Type B pancreatic cell (in vitro differentiated cells): ENCODE results near the gene DPPA5. TPM values are rescaled to one million over a fixed set of nuclear protein-coding genes. Genes with fewer than 3 reads are reported as not detected.
"Not testable (repeated sequence)": the region's sequence is repeated elsewhere in the genome, so short reads cannot be mapped to it uniquely, and the experiment has no call there.

Source experiments
- DNase-seq: peaks from one replicate; pipeline ENCODE4 v3.0.0; 2021; ENCODE audit warnings: mixed read lengths; ENCODE audit not compliant: unreplicated experiment; ENCODE audit errors: extremely low spot score
- H3K27ac Mint-ChIP-seq: 2 replicates; pipeline ENCODE4 v1.8.0; 2021; ENCODE audit warnings: mild to moderate bottlenecking, mixed read lengths
- H3K27me3 Mint-ChIP-seq: 2 replicates; pipeline ENCODE4 v1.8.0; 2021; ENCODE audit warnings: mixed read lengths
- H3K36me3 Mint-ChIP-seq: 2 replicates; pipeline ENCODE4 v1.8.0; 2021; ENCODE audit warnings: mixed read lengths
- H3K4me1 Mint-ChIP-seq: one replicate; pipeline ENCODE4 v1.8.0; 2021; ENCODE audit warnings: mixed read lengths; ENCODE audit not compliant: unreplicated experiment
- H3K4me3 Mint-ChIP-seq: 2 replicates; pipeline ENCODE4 v1.8.0; 2021; ENCODE audit warnings: mild to moderate bottlenecking, mixed read lengths
- H3K9me3 Mint-ChIP-seq: 2 replicates; pipeline ENCODE4 v1.8.0; 2021; ENCODE audit warnings: mixed read lengths
- CTCF ChIP-seq: fragments of 200-600 bp; sonication (generic); conservative IDR thresholded peaks from 2 replicates; pipeline ENCODE4 v1.5.0; 2021; ENCODE audit warnings: antibody characterized with exemption, mild to moderate bottlenecking
- long read RNA-seq: library from polyadenylated mRNA; unstranded; transcript quantifications from one replicate; pipeline ENCODE4 v2.0.0, GENCODE V29; 2020
- total RNA-seq: library from RNA; stranded (reverse); gene quantifications from 2 replicates; pipeline ENCODE4 v1.2.1, GENCODE V29; 2021; ENCODE audit warnings: low replicate concordance

DPPA5 gene
- not detected in 2 replicates for total RNA-seq
- long read RNA-seq = 0 reads

GRCh38 chr6:73353636-73354593 is at the start of gene DPPA5:
Gene DPPA5, minus strand, starts transcription at chr6:73354276. Its CDS starts 51 bp downstream, at chr6:73354225.
- Mint-ChIP-seq H3K27ac (no peak within 1 kb of the TSS), H3K4me1 (no peaks in the 10 kb centered on the region), H3K36me3 (no peaks in the 10 kb centered on the region), H3K9me3 (no peaks in the 10 kb centered on the region), H3K27me3 (peaks cover 28% of the 10 kb centered on the region), H3K4me3 (no peak within 1 kb of the TSS)
- DNase-seq = no peak
- no peak for TF ChIP-seq CTCF

GRCh38 chr6:73400656-73401055 is 46.6 kb upstream of the DPPA5 start:
- no peaks in the 10 kb centered on the region for H3K4me1 Mint-ChIP-seq
- no peak for TF ChIP-seq CTCF
- no peaks in the 10 kb centered on the region for H3K27me3 Mint-ChIP-seq
- no peak for DNase-seq
- no peak overlapping the region for H3K27ac Mint-ChIP-seq
- no peaks in the 10 kb centered on the region for H3K36me3 Mint-ChIP-seq
- H3K4me3 Mint-ChIP-seq = no peak overlapping the region
- H3K9me3 Mint-ChIP-seq = no peaks in the 10 kb centered on the region

- Mint-ChIP-seq H3K36me3 (no peaks in the 10 kb centered on the region), H3K4me1 (no peaks in the 10 kb centered on the region)
- TF ChIP-seq CTCF = no peak
These were observed 41.8 kb upstream of the DPPA5 start for GRCh38 chr6:73395875-73396274.

GRCh38 chr6:73394577-73395354 is 40.7 kb upstream of the DPPA5 start, which contains the start of gene DDX43:
Gene DDX43, plus strand, starts transcription at chr6:73394828. Its CDS starts 78 bp downstream, at chr6:73394906.
- Mint-ChIP-seq H3K4me1 (no peaks in the 10 kb centered on the region), H3K27ac (no peak within 1 kb of the TSS), H3K4me3 (no peak within 1 kb of the TSS), H3K9me3 (no peaks in the 10 kb centered on the region), H3K27me3 (no peaks in the 10 kb centered on the region), H3K36me3 (no peaks in the 10 kb centered on the region)
- no peak for DNase-seq
- TF ChIP-seq CTCF = no peak

More at GRCh38 chr6:73395875-73396274, 41.8 kb upstream of the DPPA5 start:
- no peak overlapping the region for H3K4me3 Mint-ChIP-seq
- H3K27me3 Mint-ChIP-seq = no peaks in the 10 kb centered on the region
- no peak overlapping the region for H3K27ac Mint-ChIP-seq
- DNase-seq = no peak
- H3K9me3 Mint-ChIP-seq = no peaks in the 10 kb centered on the region

GRCh38 chr6:73393278-73393677 is 39.2 kb upstream of the DPPA5 start:
- H3K9me3 Mint-ChIP-seq = no peaks in the 10 kb centered on the region
- peaks cover 8% of the 10 kb centered on the region for H3K27me3 Mint-ChIP-seq
- H3K4me1 Mint-ChIP-seq = no peaks in the 10 kb centered on the region
- no peak for TF ChIP-seq CTCF
- no peak overlapping the region for H3K4me3 Mint-ChIP-seq
- H3K36me3 Mint-ChIP-seq = no peaks in the 10 kb centered on the region
- H3K27ac Mint-ChIP-seq = no peak overlapping the region
- DNase-seq = no peak

- not testable (repeated sequence) for H3K4me1 Mint-ChIP-seq, H3K4me3 Mint-ChIP-seq, H3K27ac Mint-ChIP-seq, DNase-seq, H3K36me3 Mint-ChIP-seq, H3K9me3 Mint-ChIP-seq
- peaks cover 13% of the 10 kb centered on the region for H3K27me3 Mint-ChIP-seq
These were observed 38.1 kb upstream of the DPPA5 start for GRCh38 chr6:73392188-73392587.
